ENCODE data around the gene C1QTNF5. TPM values are rescaled to one million over a fixed set of nuclear protein-coding genes. Genes with fewer than 3 reads are reported as not detected.

C1QTNF5 gene
- total RNA-seq, 4 donors from 2014 or later, result 4.0 to 16.0 (median 6.0) TPM

GRCh38 chr11:119338318-119338890, 2.3 kb downstream of the C1QTNF5 start:
- in situ Hi-C loops (cut with MboI; ENCODE audit: low sequenced_read_pairs in 4 of 4), result loop anchor here in 2 of 4 donors (10.0 kb wide), 2 partner anchors 136 to 144 kb away; no protein-coding TSS in a partner anchor
- Histone ChIP-seq H3K27me3 (peaks cover 5 to 11% (median 8%) of the 10 kb centered on the region in 3 donors), H3K9me3 (no peaks in the 10 kb centered on the region), H3K4me1 (peaks cover 42 to 59% of the 10 kb centered on the region in 2 donors), H3K36me3 (no peaks in the 10 kb centered on the region), H3K4me3 (peak overlapping the region; percentile 2 to 61 (median 5)), H3K27ac (peak overlapping the region; percentile 47 to 90 (median 82))
- DNase-seq (peak in 1 of 2 donors; percentile 69), ATAC-seq (peak; percentile 20 to 28)
- intact Hi-C loops (cut with DNase I; ENCODE audit: low total_unique reads), result loop anchor here (5.0 kb wide), 2 partner anchors 131 to 236 kb away; partner anchors contain the start of genes CBL and DPAGT1
- TF ChIP-seq CTCF (IDR thresholded peaks at IDR 0.05 in 4 of 5, conservative IDR thresholded peaks at IDR 0.05 in 1 of 5), result peak; percentile 56 to 88 (median 83)
- no peak for TF ChIP-seq POLR2A (IDR thresholded peaks at IDR 0.05)

- Histone ChIP-seq H3K27ac (peak overlapping the region in 3 of 4 donors; percentile 79 to 90 (median 86)), H3K4me1 (peaks cover 42 to 59% of the 10 kb centered on the region in 2 donors), H3K9me3 (no peaks in the 10 kb centered on the region), H3K36me3 (no peaks in the 10 kb centered on the region), H3K27me3 (peaks cover 5 to 11% (median 8%) of the 10 kb centered on the region in 3 donors), H3K4me3 (no peak overlapping the region)
- no peak for TF ChIP-seq CTCF (IDR thresholded peaks at IDR 0.05 in 4 of 5, conservative IDR thresholded peaks at IDR 0.05 in 1 of 5)
- TF ChIP-seq POLR2A (IDR thresholded peaks at IDR 0.05), result no peak
- intact Hi-C loops (cut with DNase I; ENCODE audit: low total_unique reads) (loop anchor here (5.0 kb wide), 2 partner anchors 130 to 235 kb away; partner anchors contain the start of genes CBL and DPAGT1), in situ Hi-C loops (cut with MboI; ENCODE audit: low sequenced_read_pairs in 4 of 4) (loop anchor here in 2 of 4 donors (10.0 kb wide), 2 partner anchors 137 to 143 kb away; no protein-coding TSS in a partner anchor)
- DNase-seq (peak in 1 of 2 donors; percentile 15), ATAC-seq (no peak)
Observed at GRCh38 chr11:119337581-119338317, 2.9 kb downstream of the C1QTNF5 start.

- Histone ChIP-seq H3K4me3 (no peak overlapping the region), H3K27me3 (peaks cover 5 to 11% (median 8%) of the 10 kb centered on the region in 3 donors), H3K9me3 (no peaks in the 10 kb centered on the region), H3K36me3 (no peaks in the 10 kb centered on the region), H3K27ac (peak overlapping the region in 3 of 4 donors; percentile 79 to 98 (median 96)), H3K4me1 (peaks cover 42 to 59% of the 10 kb centered on the region in 2 donors)
- in situ Hi-C loops (cut with MboI; ENCODE audit: low sequenced_read_pairs in 4 of 4) (loop anchor here in 2 of 4 donors (10.0 kb wide), 2 partner anchors 138 to 142 kb away; no protein-coding TSS in a partner anchor), intact Hi-C loops (cut with DNase I; ENCODE audit: low total_unique reads) (loop anchor here (5.0 kb wide), 2 partner anchors 130 to 235 kb away; partner anchors contain the start of genes CBL and DPAGT1)
- ATAC-seq, result no peak
- TF ChIP-seq POLR2A (IDR thresholded peaks at IDR 0.05) (no peak), CTCF (IDR thresholded peaks at IDR 0.05 in 4 of 5, conservative IDR thresholded peaks at IDR 0.05 in 1 of 5) (no peak)
- DNase-seq, result peak in 1 of 2 donors; percentile 8
Observed at GRCh38 chr11:119336744-119337469, 3.8 kb downstream of the C1QTNF5 start.

All from gastrocnemius medialis (tissue), 4 donors.